ENCODE data around the gene AHDC1. TPM values are rescaled to one million over a fixed set of nuclear protein-coding genes. Genes with fewer than 3 reads are reported as not detected.

Gene AHDC1
- total RNA-seq, 1 donor from 2014 or later, result 124 TPM

GRCh38 chr1:27598902-27599528 lies 4.9 kb downstream of the AHDC1 start:
- TF ChIP-seq CTCF (IDR thresholded peaks at IDR 0.05), result no peak
- no peaks in the 10 kb centered on the region for H3K36me3 Mint-ChIP-seq (ENCODE audit: unreplicated experiment)
- H3K9me3 Mint-ChIP-seq (ENCODE audit: unreplicated experiment), result no peaks in the 10 kb centered on the region
- no peak for DNase-seq (ENCODE audit: extremely low spot score, unreplicated experiment)
- no peak overlapping the region for H3K27ac Mint-ChIP-seq (ENCODE audit: unreplicated experiment)
- peaks cover 2% of the 10 kb centered on the region for H3K4me1 Mint-ChIP-seq (ENCODE audit: unreplicated experiment)
- H3K27me3 Mint-ChIP-seq (ENCODE audit: unreplicated experiment), result no peaks in the 10 kb centered on the region
- no peak overlapping the region for H3K4me3 Mint-ChIP-seq (ENCODE audit: unreplicated experiment)

- Mint-ChIP-seq H3K4me1 (ENCODE audit: unreplicated experiment) (peaks cover 2% of the 10 kb centered on the region), H3K36me3 (ENCODE audit: unreplicated experiment) (no peaks in the 10 kb centered on the region), H3K27ac (ENCODE audit: unreplicated experiment) (no peak overlapping the region), H3K9me3 (ENCODE audit: unreplicated experiment) (no peaks in the 10 kb centered on the region), H3K4me3 (ENCODE audit: unreplicated experiment) (no peak overlapping the region), H3K27me3 (ENCODE audit: unreplicated experiment) (no peaks in the 10 kb centered on the region)
- DNase-seq (ENCODE audit: extremely low spot score, unreplicated experiment), result no peak
- no peak for TF ChIP-seq CTCF (IDR thresholded peaks at IDR 0.05)
These were observed 5.7 kb downstream of the AHDC1 start for GRCh38 chr1:27598295-27598687.

GRCh38 chr1:27597516-27598294 lies 6.2 kb downstream of the AHDC1 start:
- H3K27ac Mint-ChIP-seq (ENCODE audit: unreplicated experiment), result no peak overlapping the region
- DNase-seq (ENCODE audit: extremely low spot score, unreplicated experiment), result no peak
- no peaks in the 10 kb centered on the region for H3K9me3 Mint-ChIP-seq (ENCODE audit: unreplicated experiment)
- H3K36me3 Mint-ChIP-seq (ENCODE audit: unreplicated experiment), result no peaks in the 10 kb centered on the region
- no peaks in the 10 kb centered on the region for H3K27me3 Mint-ChIP-seq (ENCODE audit: unreplicated experiment)
- no peak for TF ChIP-seq CTCF (IDR thresholded peaks at IDR 0.05)
- no peak overlapping the region for H3K4me3 Mint-ChIP-seq (ENCODE audit: unreplicated experiment)
- peaks cover 4% of the 10 kb centered on the region for H3K4me1 Mint-ChIP-seq (ENCODE audit: unreplicated experiment)

- DNase-seq (ENCODE audit: extremely low spot score, unreplicated experiment), result no peak
- Mint-ChIP-seq H3K27me3 (ENCODE audit: unreplicated experiment) (no peaks in the 10 kb centered on the region), H3K9me3 (ENCODE audit: unreplicated experiment) (no peaks in the 10 kb centered on the region), H3K27ac (ENCODE audit: unreplicated experiment) (no peak overlapping the region), H3K4me3 (ENCODE audit: unreplicated experiment) (no peak overlapping the region), H3K4me1 (ENCODE audit: unreplicated experiment) (peaks cover 5% of the 10 kb centered on the region), H3K36me3 (ENCODE audit: unreplicated experiment) (no peaks in the 10 kb centered on the region)
- no peak for TF ChIP-seq CTCF (IDR thresholded peaks at IDR 0.05)
These were observed 7.0 kb downstream of the AHDC1 start for GRCh38 chr1:27596986-27597385.

GRCh38 chr1:27596261-27596660 lies 7.7 kb downstream of the AHDC1 start:
- no peaks in the 10 kb centered on the region for H3K36me3 Mint-ChIP-seq (ENCODE audit: unreplicated experiment)
- H3K27me3 Mint-ChIP-seq (ENCODE audit: unreplicated experiment), result no peaks in the 10 kb centered on the region
- peaks cover 5% of the 10 kb centered on the region for H3K4me1 Mint-ChIP-seq (ENCODE audit: unreplicated experiment)
- H3K27ac Mint-ChIP-seq (ENCODE audit: unreplicated experiment), result no peak overlapping the region
- H3K9me3 Mint-ChIP-seq (ENCODE audit: unreplicated experiment), result no peaks in the 10 kb centered on the region
- no peak overlapping the region for H3K4me3 Mint-ChIP-seq (ENCODE audit: unreplicated experiment)
- DNase-seq (ENCODE audit: extremely low spot score, unreplicated experiment), result no peak
- no peak for TF ChIP-seq CTCF (IDR thresholded peaks at IDR 0.05)
